Panc1 (cell line): Measurements from ENCODE around the gene CCNG2. TPM values are rescaled to one million over a fixed set of nuclear protein-coding genes. Genes with fewer than 3 reads are reported as not detected.

Experiments used
- ATAC-seq: fragments of 200-7000 bp; cut with Tn5 transposase; 2 replicates; pipeline ENCODE4 v1.9.1; 2020; ENCODE audit warnings: mild to moderate bottlenecking, moderate library complexity
- BruUV-seq: library from RNA; stranded (reverse); fragments of 400-500 nt; replicated peaks from 2 replicates; lab custom pipeline; 2021; lab: Mats Ljungman, UMichigan
- CTCF ChIA-PET: fragments of 300-600 bp; sonication (Branson Sonifier 250); formaldehyde crosslinking; loops from one replicate; lab custom pipeline; 2022; ENCODE audit warnings: antibody characterized with exemption; lab: Charles Lee
- POLR2A ChIA-PET: fragments of 300-600 bp; sonication (Branson Sonifier 250); formaldehyde crosslinking; loops from one replicate; lab custom pipeline; 2022; ENCODE audit warnings: antibody characterized with exemption; lab: Charles Lee
- DNase-seq: peaks from one replicate; pipeline ENCODE4 v3.0.0-alpha.2; 2010; ENCODE audit warnings: low read depth, low spot score
- H3K27ac ChIP-seq: 2 replicates; pipeline ENCODE4 v1.5.1; 2011; ENCODE audit warnings: mild to moderate bottlenecking, low read length, inconsistent platforms
- H3K27me3 ChIP-seq: fragments of 200-500 bp; sonication (Bioruptor generic); 2 replicates; pipeline ENCODE4 v1.6.0; 2014; ENCODE audit warnings: low read length, inconsistent platforms; ENCODE audit not compliant: control insufficient read depth, insufficient read depth
- H3K36me3 ChIP-seq: fragments of 200-500 bp; sonication (Bioruptor generic); 2 replicates; pipeline ENCODE4 v1.5.1; 2014; ENCODE audit warnings: inconsistent platforms, mild to moderate bottlenecking, low read length, moderate library complexity; ENCODE audit not compliant: control insufficient read depth, insufficient read depth
- H3K4me1 ChIP-seq: 2 replicates; pipeline ENCODE4 v1.5.1; 2011; ENCODE audit warnings: inconsistent platforms, mild to moderate bottlenecking, low read length, moderate library complexity; ENCODE audit not compliant: control insufficient read depth, insufficient read depth
- H3K4me3 ChIP-seq, 2 experiments: 2 replicates each; pipeline ENCODE4 v1.5.1; 2011 to 2012; ENCODE audit warnings: low read depth in 2 of 2, low read length in 2 of 2, mild to moderate bottlenecking in 2 of 2, inconsistent platforms in 1 of 2, moderate library complexity in 1 of 2
- H3K9me3 ChIP-seq: fragments of 200-500 bp; sonication (Bioruptor generic); 2 replicates; pipeline ENCODE4 v1.5.1; 2014; ENCODE audit warnings: low read depth, mild to moderate bottlenecking, inconsistent platforms, low read length, moderate library complexity; ENCODE audit not compliant: control insufficient read depth, insufficient read depth
- CTCF ChIP-seq: fragments of 450-650 bp; IDR thresholded peaks from 2 replicates; pipeline ENCODE4 v1.5.1; 2017; ENCODE audit warnings: mild to moderate bottlenecking
- POLR2AphosphoS5 ChIP-seq: IDR thresholded peaks from 2 replicates; pipeline ENCODE4 v1.6.1; 2012; ENCODE audit warnings: mild to moderate bottlenecking, low read depth, low read length, moderate library complexity
- REST ChIP-seq, 2 experiments: IDR thresholded peaks; 2 replicates each; pipeline ENCODE4 v1.6.1; 2011 to 2012; ENCODE audit warnings: low read depth in 2 of 2, control low read depth in 1 of 2, low read length in 1 of 2, mild to moderate bottlenecking in 1 of 2, moderate library complexity in 1 of 2; ENCODE audit not compliant: insufficient read depth in 1 of 2
- SIN3A ChIP-seq: IDR thresholded peaks from 2 replicates; pipeline ENCODE4 v1.6.1; 2012; ENCODE audit warnings: low read depth, mild to moderate bottlenecking, low read length, moderate library complexity, borderline replicate concordance; ENCODE audit not compliant: insufficient read depth
- TCF7L2 ChIP-seq: IDR thresholded peaks from 2 replicates; pipeline ENCODE4 v1.6.1; 2011; ENCODE audit warnings: mild to moderate bottlenecking, low read depth, low read length, inconsistent platforms
- in situ Hi-C: cut with HindIII; loops from 2 replicates; pipeline ENCODE4 v1.10.0; 2016; ENCODE audit warnings: low sequenced_read_pairs, low pct_unique_long_range_greater_than_20kb
- intact Hi-C: fragments of 100-400 bp; cut with micrococcal nuclease; formaldehyde crosslinking; loops from one replicate; pipeline ENCODE4 v1.10.0; 2022; ENCODE audit not compliant: unreplicated experiment
- total RNA-seq: library from RNA; stranded (reverse); gene quantifications from one replicate; pipeline ENCODE4 v1.2.1, GENCODE V29; 2021; ENCODE audit not compliant: unreplicated experiment

Gene CCNG2
- total RNA-seq, 1 experiment from 2014 or later = 18.4 TPM

GRCh38 chr4:77197361-77197760 lies 40.4 kb downstream of the CCNG2 start:
- ChIA-PET CTCF (no interaction called here), POLR2A (no interaction called here)
- BruUV-seq = no TSS peak
- peaks cover 2% of the 10 kb centered on the region for H3K27me3 ChIP-seq
- H3K9me3 ChIP-seq = no peaks in the 10 kb centered on the region
- no peaks in the 10 kb centered on the region for H3K36me3 ChIP-seq
- no peak overlapping the region for H3K27ac ChIP-seq
- in situ Hi-C loops (no loop called here), intact Hi-C loops (no loop called here)
- TF ChIP-seq CTCF (no peak), TCF7L2 (no peak), SIN3A (no peak), REST (IDR thresholded peaks at IDR 0.05; ENCODE audit: insufficient read depth in 1 of 2, low read depth in 2 of 2, low read length in 1 of 2) (no peak), POLR2AphosphoS5 (no peak)
- H3K4me3 ChIP-seq = no peak overlapping the region
- DNase-seq = no peak
- ATAC-seq = no peak
- no peaks in the 10 kb centered on the region for H3K4me1 ChIP-seq

- no TSS peak for BruUV-seq
These were observed 40.8 kb downstream of the CCNG2 start for GRCh38 chr4:77197831-77198230.

More at GRCh38 chr4:77197831-77198230, 40.8 kb downstream of the CCNG2 start:
- Histone ChIP-seq H3K4me3 (no peak overlapping the region), H3K27me3 (peaks cover 2% of the 10 kb centered on the region), H3K36me3 (no peaks in the 10 kb centered on the region), H3K9me3 (no peaks in the 10 kb centered on the region), H3K27ac (no peak overlapping the region), H3K4me1 (no peaks in the 10 kb centered on the region)
- intact Hi-C loops (no loop called here), in situ Hi-C loops (no loop called here)
- DNase-seq (no peak), ATAC-seq (no peak)
- TF ChIP-seq REST (IDR thresholded peaks at IDR 0.05; ENCODE audit: insufficient read depth in 1 of 2, low read depth in 2 of 2, low read length in 1 of 2) (no peak), TCF7L2 (no peak), SIN3A (no peak), CTCF (no peak), POLR2AphosphoS5 (no peak)
- ChIA-PET CTCF (no interaction called here), POLR2A (no interaction called here)
